HG02678 (cell line): ENCODE results near the gene GALNT6.
A peak's percentile ranks its signal among the peaks of the same experiment; 100 is the strongest.

ENCODE experiments used
- ATAC-seq: cut with Tn5 transposase; IDR thresholded peaks from one replicate; pipeline ENCODE4 v1.9.1; 2021; ENCODE audit warnings: mild to moderate bottlenecking, moderate library complexity; ENCODE audit not compliant: unreplicated experiment

GALNT6 gene

GRCh38 chr12:51391283-51392123 lies at the start of gene GALNT6:
TSS of gene GALNT6 (minus strand) at chr12:51391406. CDS start at chr12:51379781, 11,625 bp downstream.
- ATAC-seq, result peak; percentile 48

- no peak for ATAC-seq
Measured at GRCh38 chr12:51439330-51439729, 48.1 kb upstream of the GALNT6 start.

- no peak for ATAC-seq
Measured at GRCh38 chr12:51437431-51437830, 46.2 kb upstream of the GALNT6 start.

GRCh38 chr12:51434305-51434704 lies 43.1 kb upstream of the GALNT6 start:
- no peak for ATAC-seq

- ATAC-seq, result no peak
Measured at GRCh38 chr12:51432921-51433320, 41.7 kb upstream of the GALNT6 start.

GRCh38 chr12:51430196-51430895 lies 39.1 kb upstream of the GALNT6 start:
- no peak for ATAC-seq

- ATAC-seq, result no peak
Measured at GRCh38 chr12:51429700-51430099, 38.5 kb upstream of the GALNT6 start.

GRCh38 chr12:51428256-51428655 lies 37.0 kb upstream of the GALNT6 start:
- ATAC-seq, result no peak

- ATAC-seq, result peak; percentile 94
Measured at GRCh38 chr12:51424662-51425539, 33.7 kb upstream of the GALNT6 start, which contains the start of gene SLC4A8. TSS of gene SLC4A8 (plus strand) at chr12:51424831. CDS start at chr12:51424988, 157 bp downstream.

GRCh38 chr12:51424094-51424661 lies 33.0 kb upstream of the GALNT6 start:
- no peak for ATAC-seq

GRCh38 chr12:51421266-51421884 lies 30.2 kb upstream of the GALNT6 start:
- no peak for ATAC-seq

GRCh38 chr12:51419425-51420193 lies 28.4 kb upstream of the GALNT6 start:
- no peak for ATAC-seq

- ATAC-seq, result no peak
Measured at GRCh38 chr12:51417826-51418225, 26.6 kb upstream of the GALNT6 start.

- no peak for ATAC-seq
Measured at GRCh38 chr12:51415931-51416330, 24.7 kb upstream of the GALNT6 start.

- ATAC-seq, result no peak
Measured at GRCh38 chr12:51413791-51414190, 22.6 kb upstream of the GALNT6 start.

GRCh38 chr12:51413149-51413548 lies 21.9 kb upstream of the GALNT6 start:
- no peak for ATAC-seq

- ATAC-seq, result no peak
Measured at GRCh38 chr12:51409846-51410245, 18.6 kb upstream of the GALNT6 start.

- ATAC-seq, result no peak
Measured at GRCh38 chr12:51407604-51408003, 16.4 kb upstream of the GALNT6 start.

- no peak for ATAC-seq
Measured at GRCh38 chr12:51406859-51407258, 15.7 kb upstream of the GALNT6 start.

- no peak for ATAC-seq
Measured at GRCh38 chr12:51406290-51406689, 15.1 kb upstream of the GALNT6 start.
